ENCODE results near the gene NEK10.
"Not testable (repeated sequence)": the region's sequence is repeated elsewhere in the genome, so short reads cannot be mapped to it uniquely, and the experiment has no call there.

Gene NEK10, protein sequence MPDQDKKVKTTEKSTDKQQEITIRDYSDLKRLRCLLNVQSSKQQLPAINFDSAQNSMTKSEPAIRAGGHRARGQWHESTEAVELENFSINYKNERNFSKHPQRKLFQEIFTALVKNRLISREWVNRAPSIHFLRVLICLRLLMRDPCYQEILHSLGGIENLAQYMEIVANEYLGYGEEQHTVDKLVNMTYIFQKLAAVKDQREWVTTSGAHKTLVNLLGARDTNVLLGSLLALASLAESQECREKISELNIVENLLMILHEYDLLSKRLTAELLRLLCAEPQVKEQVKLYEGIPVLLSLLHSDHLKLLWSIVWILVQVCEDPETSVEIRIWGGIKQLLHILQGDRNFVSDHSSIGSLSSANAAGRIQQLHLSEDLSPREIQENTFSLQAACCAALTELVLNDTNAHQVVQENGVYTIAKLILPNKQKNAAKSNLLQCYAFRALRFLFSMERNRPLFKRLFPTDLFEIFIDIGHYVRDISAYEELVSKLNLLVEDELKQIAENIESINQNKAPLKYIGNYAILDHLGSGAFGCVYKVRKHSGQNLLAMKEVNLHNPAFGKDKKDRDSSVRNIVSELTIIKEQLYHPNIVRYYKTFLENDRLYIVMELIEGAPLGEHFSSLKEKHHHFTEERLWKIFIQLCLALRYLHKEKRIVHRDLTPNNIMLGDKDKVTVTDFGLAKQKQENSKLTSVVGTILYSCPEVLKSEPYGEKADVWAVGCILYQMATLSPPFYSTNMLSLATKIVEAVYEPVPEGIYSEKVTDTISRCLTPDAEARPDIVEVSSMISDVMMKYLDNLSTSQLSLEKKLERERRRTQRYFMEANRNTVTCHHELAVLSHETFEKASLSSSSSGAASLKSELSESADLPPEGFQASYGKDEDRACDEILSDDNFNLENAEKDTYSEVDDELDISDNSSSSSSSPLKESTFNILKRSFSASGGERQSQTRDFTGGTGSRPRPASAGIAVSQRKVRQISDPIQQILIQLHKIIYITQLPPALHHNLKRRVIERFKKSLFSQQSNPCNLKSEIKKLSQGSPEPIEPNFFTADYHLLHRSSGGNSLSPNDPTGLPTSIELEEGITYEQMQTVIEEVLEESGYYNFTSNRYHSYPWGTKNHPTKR

DNA sequence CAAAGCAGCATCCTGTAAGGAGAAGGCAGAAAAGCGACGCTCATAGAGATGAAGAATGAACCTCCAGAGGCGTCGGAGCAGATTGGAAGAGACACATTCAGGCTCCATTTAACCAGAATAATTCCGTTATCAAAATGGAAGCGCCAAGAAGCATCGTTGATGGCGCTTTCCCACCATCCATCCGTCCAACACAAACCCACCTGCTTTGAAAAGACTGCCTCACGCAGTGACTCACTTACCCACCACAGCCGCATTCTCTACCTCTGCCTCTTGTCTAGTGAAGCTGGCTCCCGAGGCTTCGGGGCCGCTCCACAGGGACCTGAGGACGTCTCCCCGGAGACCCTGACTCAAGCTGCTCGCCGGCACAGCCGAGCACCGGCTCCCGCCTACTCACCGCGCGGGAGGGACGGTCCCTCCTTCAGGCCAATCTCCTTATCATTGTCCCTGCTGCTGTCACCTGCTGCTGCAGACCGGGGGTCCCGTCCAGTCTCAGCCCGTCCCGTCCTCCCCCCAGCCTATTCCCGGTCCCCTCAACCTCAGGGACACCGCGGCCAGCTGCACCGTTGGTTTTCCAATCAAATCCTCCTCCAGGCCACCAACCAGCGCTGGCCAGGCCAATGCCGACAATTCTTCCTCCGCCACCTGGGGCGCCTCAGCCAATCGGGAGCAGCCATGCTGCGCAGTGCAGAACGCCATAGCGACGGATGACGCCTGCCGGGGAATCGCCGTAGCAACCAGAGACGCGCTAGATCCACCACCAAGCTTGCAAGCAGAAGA lies at the start of gene NEK10:
NEK10 (minus strand) TSS at position 553 of the 777 bp plus-strand sequence. CDS start 16,501 bp downstream, outside the sequence.
- DNase-seq: peak; percentile 69

DNA sequence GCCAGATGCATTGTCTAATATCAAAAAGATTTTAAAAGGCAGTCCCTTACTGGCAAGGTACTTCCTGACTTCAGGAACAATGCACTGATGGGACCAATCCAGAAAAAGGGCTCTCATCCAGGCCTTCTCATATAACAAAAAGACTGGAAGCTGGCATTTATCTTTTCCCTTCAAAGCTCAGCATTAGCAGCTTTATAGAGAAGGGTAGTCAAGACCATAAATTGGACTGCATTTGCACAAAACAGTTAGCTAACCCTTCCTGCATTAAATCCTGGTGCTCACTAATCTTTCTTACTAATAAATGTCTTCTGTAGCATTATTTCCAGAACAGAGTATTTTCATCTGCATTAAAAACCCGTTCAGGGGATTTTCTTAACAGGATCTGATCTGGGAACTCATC lies 46.0 kb upstream of the NEK10 start:
- no peak for DNase-seq

DNA sequence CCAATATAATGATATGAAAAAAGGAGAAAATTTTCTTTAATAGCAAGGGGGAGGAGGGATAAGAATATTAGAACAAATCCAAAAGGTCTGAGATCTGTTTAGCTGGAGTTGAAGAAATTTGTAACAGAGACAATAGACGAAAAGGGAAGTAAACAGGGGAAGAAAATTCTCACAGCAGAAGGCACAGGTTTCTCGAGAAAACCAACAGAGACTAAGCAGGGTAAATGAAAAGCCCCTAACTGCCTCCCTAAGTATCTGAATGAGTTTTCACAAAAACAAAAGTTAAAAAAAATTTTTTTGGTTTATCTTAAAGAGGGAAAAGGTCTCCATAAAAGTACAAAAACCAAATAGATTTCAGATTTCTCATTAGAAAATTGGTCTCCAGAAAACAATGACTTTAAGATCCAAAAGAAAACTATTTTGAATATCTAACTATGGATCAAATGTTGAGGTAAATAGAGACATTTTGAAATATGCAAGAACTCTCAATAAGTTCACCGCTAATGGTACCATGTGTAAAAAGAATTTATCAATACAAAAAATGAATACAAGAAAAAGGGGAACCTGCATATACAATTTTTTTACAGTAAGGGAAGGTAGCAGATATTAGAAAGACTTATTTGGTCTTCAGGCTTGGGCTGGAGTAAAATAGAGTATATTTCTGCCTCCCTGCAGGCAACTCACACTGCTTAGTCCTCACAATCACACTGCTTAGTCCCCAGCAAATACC lies 23.9 kb upstream of the NEK10 start:
- no peak for DNase-seq

- DNase-seq: not testable (repeated sequence)
Measured at GRCh38 chr3:27392414-27392813, 23.2 kb upstream of the NEK10 start.

DNA sequence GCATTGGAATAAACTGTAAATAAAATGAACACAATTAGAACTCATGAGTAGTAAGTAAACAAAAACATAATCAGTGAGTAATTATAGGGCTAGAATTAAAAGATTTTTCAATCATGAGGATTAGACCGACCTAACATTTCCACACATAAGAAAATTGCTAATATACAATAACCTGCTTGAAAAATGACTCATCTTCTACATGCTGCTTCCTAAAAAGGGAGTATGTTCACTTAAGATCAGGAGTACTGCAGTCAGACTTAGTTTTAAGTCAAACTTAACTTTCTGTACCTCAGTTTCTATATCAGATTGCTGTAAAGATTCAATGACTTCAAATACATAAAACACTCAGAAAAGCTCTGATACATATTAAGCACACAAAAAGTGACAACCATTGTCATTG lies 22.6 kb upstream of the NEK10 start:
- no peak for DNase-seq

DNA sequence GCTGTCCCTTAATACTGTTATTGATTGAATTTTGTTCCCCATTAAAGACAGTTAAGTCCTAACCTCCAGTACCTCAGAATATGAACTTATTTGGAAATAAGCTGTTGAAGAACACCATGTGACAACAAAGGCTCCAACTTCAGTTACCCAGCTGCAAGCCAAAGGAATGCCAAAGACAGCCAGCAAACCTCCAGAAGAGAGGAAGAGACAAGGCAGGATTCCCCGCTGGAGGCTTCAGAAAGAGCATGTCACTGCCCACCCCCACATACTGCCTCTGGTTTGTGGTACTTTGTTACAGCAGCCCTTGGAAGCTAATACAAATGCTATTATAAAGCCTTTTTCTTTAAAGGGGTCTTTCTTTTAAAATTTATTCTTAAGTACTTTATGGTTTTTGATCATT lies 18.4 kb upstream of the NEK10 start:
- DNase-seq: no peak

GRCh38 chr3:27385504-27385903 lies 16.3 kb upstream of the NEK10 start:
- DNase-seq: no peak

- no peak for DNase-seq
Measured at GRCh38 chr3:27384191-27384590, 15.0 kb upstream of the NEK10 start.

DNA sequence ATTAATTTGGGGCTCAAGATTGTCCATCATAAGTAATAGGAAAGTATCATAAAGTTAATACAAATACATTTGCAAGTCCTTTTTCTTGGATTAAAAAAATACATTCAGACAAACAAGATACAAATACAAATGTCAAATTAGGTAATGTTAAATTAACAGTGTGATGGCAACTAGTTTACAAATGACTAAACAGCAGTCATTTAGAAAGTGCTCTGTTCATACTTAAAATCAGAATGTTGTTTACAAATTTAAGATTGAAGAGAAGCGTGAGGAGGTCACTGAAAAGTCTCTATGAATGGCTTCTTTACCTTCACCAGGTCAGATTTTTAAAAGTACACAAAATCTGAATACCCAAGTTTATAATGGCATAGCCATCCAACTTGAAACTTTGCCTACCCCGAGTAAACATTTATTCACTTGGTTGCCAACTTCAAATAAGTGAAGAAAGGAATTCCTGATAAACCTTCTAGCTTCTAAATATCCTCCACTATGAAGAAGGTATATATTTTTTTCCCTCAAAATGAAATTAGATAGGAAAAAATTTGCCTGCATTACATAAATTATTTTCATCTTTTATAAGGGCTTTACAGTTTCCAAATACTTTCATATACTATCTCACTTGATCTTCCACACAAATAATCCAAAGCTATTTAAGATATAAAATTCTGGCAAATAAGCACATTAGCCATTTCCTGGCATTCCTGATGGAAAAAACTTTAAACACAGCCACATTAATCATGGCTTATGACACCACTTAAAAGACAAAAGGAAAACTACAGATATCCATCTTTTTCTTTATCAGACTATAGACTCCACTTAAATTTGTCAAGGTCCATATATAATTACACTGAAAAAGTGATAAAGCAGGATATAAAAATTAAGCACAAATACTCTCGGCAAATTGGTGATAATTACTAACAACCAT lies 11.5 kb upstream of the NEK10 start:
- no peak for DNase-seq

- DNase-seq: no peak
Measured at GRCh38 chr3:27378331-27378730, 9.1 kb upstream of the NEK10 start.

GRCh38 chr3:27376109-27376772 lies 7.1 kb upstream of the NEK10 start:
- DNase-seq: no peak

GRCh38 chr3:27366062-27366591 lies 3.1 kb downstream of the NEK10 start:
- DNase-seq: no peak

DNA sequence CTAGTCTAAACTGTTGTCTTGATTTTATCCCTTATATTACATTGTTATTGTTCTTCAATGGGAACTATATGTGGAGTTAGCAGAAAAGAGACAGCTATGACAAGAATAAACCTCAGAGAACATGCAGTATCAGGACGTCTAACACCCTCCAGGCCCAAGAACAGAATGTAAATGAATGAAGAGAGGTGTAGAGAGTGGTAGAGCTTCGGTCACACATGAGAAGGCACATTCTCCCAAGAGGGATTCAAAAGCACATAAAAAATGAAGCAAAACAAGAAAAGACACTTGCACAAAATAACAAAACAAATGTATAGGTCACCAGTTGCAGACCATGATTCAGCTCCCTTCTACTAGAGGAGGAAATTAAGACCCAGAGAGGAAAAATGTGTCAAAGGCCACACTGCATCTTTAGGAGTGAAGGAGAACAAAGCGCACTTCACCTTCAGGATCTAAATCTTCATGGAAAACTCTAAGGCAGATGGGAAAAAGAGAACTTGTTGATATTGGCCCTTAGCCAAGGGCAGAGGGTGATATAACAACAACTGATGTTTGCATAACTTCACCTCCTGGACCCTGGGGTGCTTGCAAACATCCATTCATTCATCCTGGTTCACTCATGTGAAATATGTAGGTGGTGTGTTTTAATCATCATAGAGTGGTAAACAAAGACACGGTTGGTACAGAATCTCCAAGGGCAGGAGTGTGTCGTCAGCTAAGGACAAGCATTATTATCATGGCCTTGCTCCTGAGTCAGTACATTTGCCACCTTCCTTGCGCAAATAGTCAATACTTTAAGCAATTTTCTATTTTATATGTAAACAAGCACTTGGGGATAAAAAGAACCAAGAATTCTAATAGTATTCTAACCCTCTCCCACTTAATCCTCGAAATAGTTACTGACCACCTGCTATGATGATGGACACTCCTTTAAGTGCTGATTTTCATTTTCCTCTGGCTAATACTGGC lies 8.8 kb downstream of the NEK10 start:
- DNase-seq: peak; percentile 57

- DNase-seq: no peak
Measured at GRCh38 chr3:27358372-27358771, 10.8 kb downstream of the NEK10 start.

- no peak for DNase-seq
Measured at GRCh38 chr3:27357665-27358258, 11.4 kb downstream of the NEK10 start.

- no peak for DNase-seq
Measured at GRCh38 chr3:27356976-27357375, 12.2 kb downstream of the NEK10 start.

DNA sequence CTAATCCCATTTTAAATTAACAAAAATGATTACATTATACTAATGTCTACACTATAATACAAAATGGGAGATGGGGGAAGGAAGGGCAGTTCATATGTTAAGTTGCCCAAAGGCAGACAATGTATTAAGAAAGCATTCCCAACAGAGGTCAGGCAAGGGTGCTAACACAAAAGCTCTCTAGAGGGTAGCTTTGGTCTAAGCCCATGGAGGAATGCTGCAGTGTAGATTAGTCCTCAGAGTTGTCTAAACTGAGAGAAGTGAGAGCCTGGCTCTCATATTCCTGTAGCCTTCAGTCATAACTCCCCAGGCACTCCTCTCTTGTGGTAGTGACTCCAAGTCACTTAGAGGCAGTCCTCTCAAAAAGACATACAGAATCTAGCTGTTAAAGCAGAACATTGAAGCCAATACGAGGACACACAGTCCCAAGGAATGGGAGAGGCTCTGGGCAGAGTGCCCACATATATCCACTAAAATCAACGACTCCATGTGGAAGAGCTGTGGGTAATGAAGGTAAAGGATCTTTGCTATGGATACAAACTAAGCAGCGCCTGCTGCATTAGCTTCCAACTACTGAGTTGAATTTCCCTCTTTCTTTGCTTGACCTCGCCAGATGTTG lies 14.5 kb downstream of the NEK10 start:
- DNase-seq: no peak

- DNase-seq: no peak
Measured at GRCh38 chr3:27354161-27354560, 15.0 kb downstream of the NEK10 start.

Data from NCI-H2171 (cell line).